ENCODE data around the gene CPXM1. TPM values are rescaled to one million over a fixed set of nuclear protein-coding genes. Genes with fewer than 3 reads are reported as not detected.

CPXM1 gene
- total and polyA plus RNA-seq, 2 donors (not counting 3 experiments of a cell fraction or from before 2014, with no cell fraction given) = 18.9 to 20.3 TPM

GRCh38 chr20:2794202-2794748 is 6.2 kb downstream of the CPXM1 start:
- Histone ChIP-seq H3K9me1 (replicated peaks; ENCODE audit: control insufficient read depth, extremely low read depth, insufficient read depth, low read length) (no peaks in the 10 kb centered on the region), H2AFZ (ENCODE audit: low read depth, low read length) (no peak overlapping the region), H3K4me3 (replicated peaks in 1 of 3; ENCODE audit: insufficient read depth in 1 of 3, low read depth in 1 of 3, low read length in 3 of 3) (no peak overlapping the region), H3K79me2 (ENCODE audit: control insufficient read depth, insufficient read depth, low read length) (no peaks in the 10 kb centered on the region), H4K20me1 (replicated peaks; ENCODE audit: control insufficient read depth, extremely low read depth, insufficient read depth, low read length) (no peaks in the 10 kb centered on the region), H3K4me1 (ENCODE audit: control insufficient read depth, extremely low read depth, insufficient read depth, low read length) (no peaks in the 10 kb centered on the region), H3K36me3 (ENCODE audit: control insufficient read depth in 2 of 2, extremely low read depth in 1 of 2, insufficient read depth in 2 of 2, low read length in 2 of 2) (no peaks in the 10 kb centered on the region), H3K27ac (ENCODE audit: insufficient read depth, low read depth, low read length) (no peak overlapping the region), H3K9ac (replicated peaks; ENCODE audit: extremely low read depth, insufficient read depth, low read length) (no peak overlapping the region), H3K4me2 (ENCODE audit: insufficient read depth, low read length) (no peak overlapping the region), H3K9me3 (replicated peaks; ENCODE audit: control insufficient read depth, insufficient read depth, low read length) (no peaks in the 10 kb centered on the region), H3K27me3 (ENCODE audit: control insufficient read depth in 2 of 2, insufficient read depth in 2 of 2, low read length in 2 of 2) (peaks cover 1 to 13% of the 10 kb centered on the region in 2 experiments)
- no TSS peak for BruUV-seq (replicated peaks)
- intact Hi-C loops (cut with micrococcal nuclease) (no loop called here), dilution Hi-C loops (cut with MboI; ENCODE audit: extremely low pct_ligation_motif_present, low sequenced_read_pairs) (no loop called here)
- TF ChIP-seq FOS (IDR thresholded peaks at IDR 0.05; ENCODE audit: borderline replicate concordance, insufficient read depth, low read length) (no peak), EZH2 (IDR thresholded peaks at IDR 0.05; ENCODE audit: borderline replicate concordance, low read depth, low read length, severe bottlenecking) (no peak), POLR2A (IDR thresholded peaks at IDR 0.05; ENCODE audit: low read depth, low read length) (no peak), MYC (IDR thresholded peaks at IDR 0.05; ENCODE audit: low read depth, low read length) (no peak), JUN (IDR thresholded peaks at IDR 0.05; ENCODE audit: borderline replicate concordance, insufficient read depth, insufficient read length, low read depth) (no peak), POLR2AphosphoS5 (IDR thresholded peaks at IDR 0.05; ENCODE audit: insufficient read depth, low read depth, low read length) (no peak), MAX (IDR thresholded peaks at IDR 0.05; ENCODE audit: insufficient read depth, insufficient read length) (no peak), GATA2 (IDR thresholded peaks at IDR 0.05; ENCODE audit: insufficient read depth, insufficient read length, low read depth, low read length) (no peak), CTCF (IDR thresholded peaks at IDR 0.05; ENCODE audit: extremely low read depth in 1 of 2, insufficient read depth in 1 of 2, low read depth in 1 of 2, low read length in 2 of 2) (no peak)
- FAIRE-seq (no peak), DNase-seq (ENCODE audit: low read depth, low spot score) (no peak)
- CTCF ChIA-PET = interaction anchor here (1.0 kb wide), 1 partner anchor 71 kb away, joined by 3 read pairs; no protein-coding TSS in a partner anchor
- POLR2A ChIA-PET = no interaction called here

All from endothelial cell of umbilical vein (primary cell).